ENCODE data around the gene KCNN2. TPM values are rescaled to one million over a fixed set of nuclear protein-coding genes. Genes with fewer than 3 reads are reported as not detected.

The KCNN2 gene
- total and polyA plus RNA-seq, 10 of the 15 experiments (the other 5 are each of a cell fraction or from before 2014, with no cell fraction given) = 0.21 to 3.6 (median 0.79) TPM

DNA sequence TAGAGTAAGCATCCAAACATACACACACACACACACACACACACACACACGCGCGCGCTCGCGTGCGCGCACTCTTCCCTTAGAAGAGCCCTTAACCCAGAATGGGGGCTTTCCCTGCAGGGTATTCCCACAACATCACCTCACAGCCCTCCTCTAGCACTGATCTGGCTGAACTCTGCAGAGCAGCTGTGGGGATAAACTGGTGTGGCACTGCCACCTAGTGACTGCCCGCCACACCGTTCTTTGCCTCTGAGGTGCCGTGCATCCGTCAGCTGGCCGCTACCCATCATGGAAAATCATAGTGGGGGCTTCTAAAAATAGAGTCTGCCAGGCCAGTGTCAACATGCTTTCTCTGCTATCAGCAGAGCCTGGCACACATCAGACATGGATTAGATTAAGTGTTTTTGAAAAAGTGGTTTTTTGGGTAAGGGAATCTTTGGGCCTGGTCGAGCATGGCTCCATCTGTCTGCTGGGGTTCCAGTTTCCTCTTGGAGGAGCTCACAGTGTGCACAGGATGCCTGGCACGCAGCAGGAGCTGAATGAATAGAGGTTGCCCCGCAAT is 88.1 kb downstream of the KCNN2 start (continued):
- TF ChIP-seq, protein P1, sequence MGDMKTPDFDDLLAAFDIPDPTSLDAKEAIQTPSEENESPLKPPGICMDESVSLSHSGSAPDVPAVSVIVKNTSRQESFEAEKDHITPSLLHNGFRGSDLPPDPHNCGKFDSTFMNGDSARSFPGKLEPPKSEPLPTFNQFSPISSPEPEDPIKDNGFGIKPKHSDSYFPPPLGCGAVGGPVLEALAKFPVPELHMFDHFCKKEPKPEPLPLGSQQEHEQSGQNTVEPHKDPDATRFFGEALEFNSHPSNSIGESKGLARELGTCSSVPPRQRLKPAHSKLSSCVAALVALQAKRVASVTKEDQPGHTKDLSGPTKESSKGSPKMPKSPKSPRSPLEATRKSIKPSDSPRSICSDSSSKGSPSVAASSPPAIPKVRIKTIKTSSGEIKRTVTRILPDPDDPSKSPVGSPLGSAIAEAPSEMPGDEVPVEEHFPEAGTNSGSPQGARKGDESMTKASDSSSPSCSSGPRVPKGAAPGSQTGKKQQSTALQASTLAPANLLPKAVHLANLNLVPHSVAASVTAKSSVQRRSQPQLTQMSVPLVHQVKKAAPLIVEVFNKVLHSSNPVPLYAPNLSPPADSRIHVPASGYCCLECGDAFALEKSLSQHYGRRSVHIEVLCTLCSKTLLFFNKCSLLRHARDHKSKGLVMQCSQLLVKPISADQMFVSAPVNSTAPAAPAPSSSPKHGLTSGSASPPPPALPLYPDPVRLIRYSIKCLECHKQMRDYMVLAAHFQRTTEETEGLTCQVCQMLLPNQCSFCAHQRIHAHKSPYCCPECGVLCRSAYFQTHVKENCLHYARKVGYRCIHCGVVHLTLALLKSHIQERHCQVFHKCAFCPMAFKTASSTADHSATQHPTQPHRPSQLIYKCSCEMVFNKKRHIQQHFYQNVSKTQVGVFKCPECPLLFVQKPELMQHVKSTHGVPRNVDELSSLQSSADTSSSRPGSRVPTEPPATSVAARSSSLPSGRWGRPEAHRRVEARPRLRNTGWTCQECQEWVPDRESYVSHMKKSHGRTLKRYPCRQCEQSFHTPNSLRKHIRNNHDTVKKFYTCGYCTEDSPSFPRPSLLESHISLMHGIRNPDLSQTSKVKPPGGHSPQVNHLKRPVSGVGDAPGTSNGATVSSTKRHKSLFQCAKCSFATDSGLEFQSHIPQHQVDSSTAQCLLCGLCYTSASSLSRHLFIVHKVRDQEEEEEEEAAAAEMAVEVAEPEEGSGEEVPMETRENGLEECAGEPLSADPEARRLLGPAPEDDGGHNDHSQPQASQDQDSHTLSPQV (IDR thresholded peaks at IDR 0.05) = 0 out of 2 replicates have a peak, but pooled peaks have one; percentile 7
- TF ChIP-seq NFIC (IDR thresholded peaks at IDR 0.05; ENCODE audit: low read depth, low read length) = no peak
- no peak for TF ChIP-seq TAF1 (IDR thresholded peaks at IDR 0.05; ENCODE audit: borderline replicate concordance, low read depth, low read length)
- no peak for TF ChIP-seq PML (IDR thresholded peaks at IDR 0.05; ENCODE audit: low read length)
- peak; percentile 93 for TF ChIP-seq NBN (IDR thresholded peaks at IDR 0.05)
- TF ChIP-seq, protein P2, sequence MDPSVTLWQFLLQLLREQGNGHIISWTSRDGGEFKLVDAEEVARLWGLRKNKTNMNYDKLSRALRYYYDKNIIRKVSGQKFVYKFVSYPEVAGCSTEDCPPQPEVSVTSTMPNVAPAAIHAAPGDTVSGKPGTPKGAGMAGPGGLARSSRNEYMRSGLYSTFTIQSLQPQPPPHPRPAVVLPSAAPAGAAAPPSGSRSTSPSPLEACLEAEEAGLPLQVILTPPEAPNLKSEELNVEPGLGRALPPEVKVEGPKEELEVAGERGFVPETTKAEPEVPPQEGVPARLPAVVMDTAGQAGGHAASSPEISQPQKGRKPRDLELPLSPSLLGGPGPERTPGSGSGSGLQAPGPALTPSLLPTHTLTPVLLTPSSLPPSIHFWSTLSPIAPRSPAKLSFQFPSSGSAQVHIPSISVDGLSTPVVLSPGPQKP (IDR thresholded peaks at IDR 0.05; ENCODE audit: low read depth, low read length) = no peak
- TF ChIP-seq RUNX3 (IDR thresholded peaks at IDR 0.05; ENCODE audit: low read length) = peak; percentile 62; the same call in 1 of the 2 replicates
- TF ChIP-seq, protein P3, sequence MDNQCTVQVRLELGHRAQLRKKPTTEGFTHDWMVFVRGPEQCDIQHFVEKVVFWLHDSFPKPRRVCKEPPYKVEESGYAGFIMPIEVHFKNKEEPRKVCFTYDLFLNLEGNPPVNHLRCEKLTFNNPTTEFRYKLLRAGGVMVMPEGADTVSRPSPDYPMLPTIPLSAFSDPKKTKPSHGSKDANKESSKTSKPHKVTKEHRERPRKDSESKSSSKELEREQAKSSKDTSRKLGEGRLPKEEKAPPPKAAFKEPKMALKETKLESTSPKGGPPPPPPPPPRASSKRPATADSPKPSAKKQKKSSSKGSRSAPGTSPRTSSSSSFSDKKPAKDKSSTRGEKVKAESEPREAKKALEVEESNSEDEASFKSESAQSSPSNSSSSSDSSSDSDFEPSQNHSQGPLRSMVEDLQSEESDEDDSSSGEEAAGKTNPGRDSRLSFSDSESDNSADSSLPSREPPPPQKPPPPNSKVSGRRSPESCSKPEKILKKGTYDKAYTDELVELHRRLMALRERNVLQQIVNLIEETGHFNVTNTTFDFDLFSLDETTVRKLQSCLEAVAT (IDR thresholded peaks at IDR 0.05) = peak; percentile 63
- 0 out of 2 replicates have a peak, but pooled peaks have one; percentile 66 for TF ChIP-seq STAT1 (conservative IDR thresholded peaks at IDR 0.05)
- no peak for TF ChIP-seq GABPA (IDR thresholded peaks at IDR 0.05; ENCODE audit: low read depth)
- TF ChIP-seq, protein P4, sequence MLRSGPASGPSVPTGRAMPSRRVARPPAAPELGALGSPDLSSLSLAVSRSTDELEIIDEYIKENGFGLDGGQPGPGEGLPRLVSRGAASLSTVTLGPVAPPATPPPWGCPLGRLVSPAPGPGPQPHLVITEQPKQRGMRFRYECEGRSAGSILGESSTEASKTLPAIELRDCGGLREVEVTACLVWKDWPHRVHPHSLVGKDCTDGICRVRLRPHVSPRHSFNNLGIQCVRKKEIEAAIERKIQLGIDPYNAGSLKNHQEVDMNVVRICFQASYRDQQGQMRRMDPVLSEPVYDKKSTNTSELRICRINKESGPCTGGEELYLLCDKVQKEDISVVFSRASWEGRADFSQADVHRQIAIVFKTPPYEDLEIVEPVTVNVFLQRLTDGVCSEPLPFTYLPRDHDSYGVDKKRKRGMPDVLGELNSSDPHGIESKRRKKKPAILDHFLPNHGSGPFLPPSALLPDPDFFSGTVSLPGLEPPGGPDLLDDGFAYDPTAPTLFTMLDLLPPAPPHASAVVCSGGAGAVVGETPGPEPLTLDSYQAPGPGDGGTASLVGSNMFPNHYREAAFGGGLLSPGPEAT (IDR thresholded peaks at IDR 0.05; ENCODE audit: low read depth) = peak; percentile 76
- no peak for TF ChIP-seq LARP7 (IDR thresholded peaks at IDR 0.05)
- TF ChIP-seq, protein P5, sequence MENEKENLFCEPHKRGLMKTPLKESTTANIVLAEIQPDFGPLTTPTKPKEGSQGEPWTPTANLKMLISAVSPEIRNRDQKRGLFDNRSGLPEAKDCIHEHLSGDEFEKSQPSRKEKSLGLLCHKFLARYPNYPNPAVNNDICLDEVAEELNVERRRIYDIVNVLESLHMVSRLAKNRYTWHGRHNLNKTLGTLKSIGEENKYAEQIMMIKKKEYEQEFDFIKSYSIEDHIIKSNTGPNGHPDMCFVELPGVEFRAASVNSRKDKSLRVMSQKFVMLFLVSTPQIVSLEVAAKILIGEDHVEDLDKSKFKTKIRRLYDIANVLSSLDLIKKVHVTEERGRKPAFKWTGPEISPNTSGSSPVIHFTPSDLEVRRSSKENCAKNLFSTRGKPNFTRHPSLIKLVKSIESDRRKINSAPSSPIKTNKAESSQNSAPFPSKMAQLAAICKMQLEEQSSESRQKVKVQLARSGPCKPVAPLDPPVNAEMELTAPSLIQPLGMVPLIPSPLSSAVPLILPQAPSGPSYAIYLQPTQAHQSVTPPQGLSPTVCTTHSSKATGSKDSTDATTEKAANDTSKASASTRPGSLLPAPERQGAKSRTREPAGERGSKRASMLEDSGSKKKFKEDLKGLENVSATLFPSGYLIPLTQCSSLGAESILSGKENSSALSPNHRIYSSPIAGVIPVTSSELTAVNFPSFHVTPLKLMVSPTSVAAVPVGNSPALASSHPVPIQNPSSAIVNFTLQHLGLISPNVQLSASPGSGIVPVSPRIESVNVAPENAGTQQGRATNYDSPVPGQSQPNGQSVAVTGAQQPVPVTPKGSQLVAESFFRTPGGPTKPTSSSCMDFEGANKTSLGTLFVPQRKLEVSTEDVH (IDR thresholded peaks at IDR 0.05; ENCODE audit: low read depth, partially characterized antibody) = peak; percentile 40
- TF ChIP-seq, protein P6, sequence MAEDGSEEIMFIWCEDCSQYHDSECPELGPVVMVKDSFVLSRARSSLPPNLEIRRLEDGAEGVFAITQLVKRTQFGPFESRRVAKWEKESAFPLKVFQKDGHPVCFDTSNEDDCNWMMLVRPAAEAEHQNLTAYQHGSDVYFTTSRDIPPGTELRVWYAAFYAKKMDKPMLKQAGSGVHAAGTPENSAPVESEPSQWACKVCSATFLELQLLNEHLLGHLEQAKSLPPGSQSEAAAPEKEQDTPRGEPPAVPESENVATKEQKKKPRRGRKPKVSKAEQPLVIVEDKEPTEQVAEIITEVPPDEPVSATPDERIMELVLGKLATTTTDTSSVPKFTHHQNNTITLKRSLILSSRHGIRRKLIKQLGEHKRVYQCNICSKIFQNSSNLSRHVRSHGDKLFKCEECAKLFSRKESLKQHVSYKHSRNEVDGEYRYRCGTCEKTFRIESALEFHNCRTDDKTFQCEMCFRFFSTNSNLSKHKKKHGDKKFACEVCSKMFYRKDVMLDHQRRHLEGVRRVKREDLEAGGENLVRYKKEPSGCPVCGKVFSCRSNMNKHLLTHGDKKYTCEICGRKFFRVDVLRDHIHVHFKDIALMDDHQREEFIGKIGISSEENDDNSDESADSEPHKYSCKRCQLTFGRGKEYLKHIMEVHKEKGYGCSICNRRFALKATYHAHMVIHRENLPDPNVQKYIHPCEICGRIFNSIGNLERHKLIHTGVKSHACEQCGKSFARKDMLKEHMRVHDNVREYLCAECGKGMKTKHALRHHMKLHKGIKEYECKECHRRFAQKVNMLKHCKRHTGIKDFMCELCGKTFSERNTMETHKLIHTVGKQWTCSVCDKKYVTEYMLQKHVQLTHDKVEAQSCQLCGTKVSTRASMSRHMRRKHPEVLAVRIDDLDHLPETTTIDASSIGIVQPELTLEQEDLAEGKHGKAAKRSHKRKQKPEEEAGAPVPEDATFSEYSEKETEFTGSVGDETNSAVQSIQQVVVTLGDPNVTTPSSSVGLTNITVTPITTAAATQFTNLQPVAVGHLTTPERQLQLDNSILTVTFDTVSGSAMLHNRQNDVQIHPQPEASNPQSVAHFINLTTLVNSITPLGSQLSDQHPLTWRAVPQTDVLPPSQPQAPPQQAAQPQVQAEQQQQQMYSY (CRISPR knock-in tag; IDR thresholded peaks at IDR 0.05) = no peak
